22Rv1 (cell line): Measurements from ENCODE around the gene GSTO2.

ENCODE experiments used
- CTCF ChIP-seq: fragments of 450-650 bp; IDR thresholded peaks from 2 replicates; pipeline ENCODE4 v1.5.1; 2017; ENCODE audit warnings: mild to moderate bottlenecking
- ZFX ChIP-seq: fragments of 450-650 bp; IDR thresholded peaks from 2 replicates; pipeline ENCODE4 v1.6.1; 2017; ENCODE audit warnings: antibody characterized with exemption, borderline replicate concordance

GRCh38 chr10:104314591-104315485 lies 45.9 kb downstream of the GSTO2 start:
- TF ChIP-seq ZFX (no peak), CTCF (no peak)
